GM12878 (cell line): Measurements from ENCODE around the gene NDUFC1. TPM values are rescaled to one million over a fixed set of nuclear protein-coding genes. Genes with fewer than 3 reads are reported as not detected.
"Not testable (repeated sequence)": the region's sequence is repeated elsewhere in the genome, so short reads cannot be mapped to it uniquely, and the experiment has no call there.

Experiments
- ATAC-seq: fragments of 200-7000 bp; cut with Tn5 transposase; 3 replicates; pipeline ENCODE4 v1.9.1; 2020; ENCODE audit warnings: mild to moderate bottlenecking, moderate library complexity
- BruUV-seq: library from RNA; stranded (reverse); fragments of 400-500 nt; replicated peaks from 2 replicates; lab custom pipeline; 2021; lab: Mats Ljungman, UMichigan
- CTCF ChIA-PET: fragments of 300-600 bp; sonication (Branson Sonifier 250); formaldehyde crosslinking; extraction: SDS; loops from one replicate; lab custom pipeline; 2021; ENCODE audit warnings: inconsistent platforms; lab: Yijun Ruan, JAX
- POLR2A ChIA-PET: fragments of 350-600 bp; formaldehyde crosslinking; extraction: SDS; loops from one replicate; lab custom pipeline; 2021; ENCODE audit warnings: inconsistent platforms; lab: Charles Lee
- RAD21 ChIA-PET: fragments of 300-600 bp; sonication (Branson Sonifier 250); formaldehyde crosslinking; loops from one replicate; lab custom pipeline; 2023; ENCODE audit warnings: antibody characterized with exemption; ENCODE audit not compliant: unreplicated experiment; lab: Charles Lee
- SMC1A ChIA-PET: fragments of 300-600 bp; sonication (Branson Sonifier 250); formaldehyde crosslinking; loops from one replicate; lab custom pipeline; 2023; ENCODE audit not compliant: unreplicated experiment, uncharacterized antibody; lab: Charles Lee
- DNase-seq: peaks from one replicate; pipeline ENCODE4 v3.0.0-alpha.2; 2011; ENCODE audit warnings: low read depth, low spot score
- FAIRE-seq: peaks from 3 replicates; lab custom pipeline; 2011; peaks lifted over from hg19 to GRCh38; lab: Jason Lieb, UNC
- H2AFZ ChIP-seq: 2 replicates; pipeline ENCODE4 v1.6.0; 2011; ENCODE audit warnings: low read depth, low read length, control low read depth; ENCODE audit not compliant: control insufficient read depth
- H3K27ac ChIP-seq: 2 replicates; pipeline ENCODE4 v1.5.1; 2011; ENCODE audit warnings: control low read depth; ENCODE audit not compliant: control insufficient read depth, insufficient read depth
- H3K27me3 ChIP-seq, 2 experiments: replicated peaks in 1 of 2; 2 replicates each; pipeline versions ENCODE4 v1.6.0 to v1.6.1; 2011; ENCODE audit warnings: low read length in 1 of 2; ENCODE audit not compliant: control insufficient read depth in 2 of 2, insufficient read depth in 2 of 2
- H3K36me3 ChIP-seq, 2 experiments: 2 replicates each; pipeline ENCODE4 v1.5.1; 2011; ENCODE audit warnings: low read length in 1 of 2; ENCODE audit not compliant: control insufficient read depth in 2 of 2, insufficient read depth in 2 of 2
- H3K4me1 ChIP-seq: 2 replicates; pipeline ENCODE4 v1.6.1; 2011; ENCODE audit warnings: mild to moderate bottlenecking, low read length, moderate library complexity, mixed read lengths; ENCODE audit not compliant: control insufficient read depth, insufficient read depth
- H3K4me2 ChIP-seq: 2 replicates; pipeline ENCODE4 v1.6.0; 2011; ENCODE audit warnings: control low read depth; ENCODE audit not compliant: control insufficient read depth, insufficient read depth
- H3K4me3 ChIP-seq: fragments of 200-600 bp; sonication (generic); 2 replicates; pipeline ENCODE4 v1.5.1; 2016
- H3K79me2 ChIP-seq: 2 replicates; pipeline ENCODE4 v1.6.0; 2011; ENCODE audit warnings: low read length; ENCODE audit not compliant: control insufficient read depth, insufficient read depth
- H3K9ac ChIP-seq: 2 replicates; pipeline ENCODE4 v1.8.0; 2011; ENCODE audit warnings: low read length, control low read depth, mixed read lengths; ENCODE audit not compliant: control insufficient read depth, insufficient read depth
- H3K9me3 ChIP-seq: replicated peaks from 3 replicates; pipeline ENCODE4 v1.5.1; 2011; ENCODE audit warnings: mild to moderate bottlenecking, low read length; ENCODE audit not compliant: control insufficient read depth, insufficient read depth
- H4K20me1 ChIP-seq: 2 replicates; pipeline ENCODE4 v1.6.0; 2011; ENCODE audit not compliant: control insufficient read depth, insufficient read depth
- BCL3 ChIP-seq: IDR thresholded peaks from 2 replicates; pipeline ENCODE4 v1.6.1; 2011; ENCODE audit warnings: borderline replicate concordance, low read depth, mild to moderate bottlenecking, moderate library complexity, low read length; ENCODE audit not compliant: insufficient read depth, poor library complexity, severe bottlenecking
- MLLT1 ChIP-seq: fragments of 450-650 bp; IDR thresholded peaks from 2 replicates; pipeline ENCODE4 v1.6.1; 2016; ENCODE audit warnings: mild to moderate bottlenecking
- WGBS: methylation state at CpG from one replicate; pipeline ENCODE4 v1.1.6; 2016; ENCODE audit warnings: low lambda C conversion rate; ENCODE audit not compliant: insufficient replicate concordance, insufficient coverage; ENCODE audit errors: missing lambda C conversion rate; 5-methylcytosine and 5-hydroxymethylcytosine counted together
- in situ Hi-C: fragments of 300-500 bp; cut with MboI; formaldehyde crosslinking; loops from 9 replicates; pipeline ENCODE4 v1.14.3; 2018; ENCODE audit warnings: mixed read lengths
- intact Hi-C: fragments of 100-400 bp; cut with micrococcal nuclease; formaldehyde crosslinking; loops from one replicate; pipeline ENCODE4 v1.14.2; 2022; ENCODE audit not compliant: unreplicated experiment
- polyA plus RNA-seq, 11 experiments: library from polyadenylated mRNA; depleted of rRNA in 4 of 11; unstranded in 6 of 11; stranded (reverse) in 5 of 11; fragments of >200 nt; fragmentation: Nextera tagmentation in 4 of 11; fragmentation: Illumina TruSeq in 1 of 11; extraction: Ambion mirVana in 4 of 11; extraction: Trizol in 1 of 11; gene quantifications; 1 replicate in 1 of 11; 2 replicates in 10 of 11; pipeline versions ENCODE4 v1.2.1 to v1.2.3, GENCODE V29; 2011 to 2016; ENCODE audit warnings: inconsistent platforms in 2 of 11, missing spikeins in 2 of 11, low read depth in 1 of 11
- total RNA-seq, 4 experiments: library from RNA; depleted of rRNA in 3 of 4; stranded (reverse); fragments of >200 nt in 3 of 4; fragmentation: Illumina TruSeq in 1 of 4; extraction: Trizol in 1 of 4; gene quantifications; 2 replicates each; pipeline versions ENCODE4 v1.2.1 to v1.2.3, GENCODE V29; 2013 to 2021

The NDUFC1 gene
- total and polyA plus RNA-seq, 10 of the 15 experiments (the other 5 are each of a cell fraction or from before 2014, with no cell fraction given) = 25.5 to 242 (median 68.9) TPM

- TF ChIP-seq MLLT1 (no peak), BCL3 (no peak)
Observed at GRCh38 chr4:139324620-139325019, 22.3 kb upstream of the NDUFC1 start (continued).

- ATAC-seq, BruUV-seq, H3K4me1 ChIP-seq, H3K27me3 ChIP-seq, H2AFZ ChIP-seq, H3K9me3 ChIP-seq, H3K27ac ChIP-seq, H3K4me3 ChIP-seq, DNase-seq, H3K36me3 ChIP-seq, FAIRE-seq, H4K20me1 ChIP-seq, intact Hi-C loops, H3K9ac ChIP-seq, H3K4me2 ChIP-seq: not testable (repeated sequence)
- SMC1A ChIA-PET = interaction anchor here (1.1 to 1.3 kb wide), 4 partner anchors 14 to 292 kb away, joined by 3 to 5 read pairs (median 3); no protein-coding TSS in a partner anchor
- 73% methylated on average over 6 of the region's 6 CpGs for WGBS
- POLR2A ChIA-PET = interaction anchor here (0.5 to 3.2 kb wide), 6 partner anchors 8 to 1154 kb away, joined by 3 to 16 read pairs (median 4); no protein-coding TSS in a partner anchor
- RAD21 ChIA-PET = interaction anchor here (1.6 kb wide), 1 partner anchor 22 kb away, joined by 4 read pairs; no protein-coding TSS in a partner anchor
- CTCF ChIA-PET = interaction anchor here (0.6 to 2.0 kb wide), 5 partner anchors 9 to 662 kb away, joined by 3 to 5 read pairs (median 3); no protein-coding TSS in a partner anchor
- in situ Hi-C loops = loop anchor here (25.0 kb wide), 1 partner anchor 1110 kb away; no protein-coding TSS in a partner anchor
- peaks cover 94% of the 10 kb centered on the region for H3K79me2 ChIP-seq
Observed at GRCh38 chr4:139322541-139322940, 20.3 kb upstream of the NDUFC1 start.
